B cell (primary cell): ENCODE measurements around the gene HOXA3.

ENCODE experiments used
- EZH2 ChIP-seq: IDR thresholded peaks from 2 replicates; pipeline ENCODE4 v1.6.1; 2012; ENCODE audit warnings: borderline replicate concordance, low read depth, mild to moderate bottlenecking, moderate library complexity, low read length; ENCODE audit not compliant: insufficient read depth, poor library complexity, severe bottlenecking
- TF ChIP-seq, protein P1 (sequence below): fragments of 200-600 bp; IDR thresholded peaks from one replicate; pipeline ENCODE4 v1.8.0; 2022; ENCODE audit warnings: antibody characterized with exemption, mild to moderate bottlenecking

DNA sequence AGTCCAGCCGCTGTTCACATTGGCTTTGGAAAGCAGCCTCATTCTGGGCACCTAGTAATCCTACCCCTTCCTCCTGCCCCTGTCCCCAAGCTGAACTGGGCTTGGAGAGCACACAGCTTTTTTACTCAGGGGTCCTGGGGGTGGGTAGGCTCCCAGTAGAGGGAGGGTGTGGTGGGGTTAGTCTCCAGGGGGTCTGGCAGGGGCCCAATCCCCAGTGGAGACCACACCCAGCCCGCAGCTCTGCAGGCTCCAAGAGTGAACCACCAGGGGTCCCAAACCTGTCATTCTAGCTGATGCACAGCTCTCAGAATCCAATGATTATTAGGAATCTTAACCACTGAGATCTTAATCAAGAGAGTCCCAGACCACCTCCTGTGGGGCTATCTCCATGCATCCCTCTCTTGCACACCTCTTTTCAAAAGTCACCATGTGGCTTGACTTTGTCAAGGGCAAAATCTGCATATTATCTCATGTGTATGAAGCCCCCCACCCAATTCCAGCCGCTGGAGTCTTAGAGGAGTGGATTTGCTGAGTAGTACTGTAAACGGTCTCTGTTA, 30.0 kb upstream of the HOXA3 start:
- TF ChIP-seq EZH2, result no peak
- TF ChIP-seq, protein P1, sequence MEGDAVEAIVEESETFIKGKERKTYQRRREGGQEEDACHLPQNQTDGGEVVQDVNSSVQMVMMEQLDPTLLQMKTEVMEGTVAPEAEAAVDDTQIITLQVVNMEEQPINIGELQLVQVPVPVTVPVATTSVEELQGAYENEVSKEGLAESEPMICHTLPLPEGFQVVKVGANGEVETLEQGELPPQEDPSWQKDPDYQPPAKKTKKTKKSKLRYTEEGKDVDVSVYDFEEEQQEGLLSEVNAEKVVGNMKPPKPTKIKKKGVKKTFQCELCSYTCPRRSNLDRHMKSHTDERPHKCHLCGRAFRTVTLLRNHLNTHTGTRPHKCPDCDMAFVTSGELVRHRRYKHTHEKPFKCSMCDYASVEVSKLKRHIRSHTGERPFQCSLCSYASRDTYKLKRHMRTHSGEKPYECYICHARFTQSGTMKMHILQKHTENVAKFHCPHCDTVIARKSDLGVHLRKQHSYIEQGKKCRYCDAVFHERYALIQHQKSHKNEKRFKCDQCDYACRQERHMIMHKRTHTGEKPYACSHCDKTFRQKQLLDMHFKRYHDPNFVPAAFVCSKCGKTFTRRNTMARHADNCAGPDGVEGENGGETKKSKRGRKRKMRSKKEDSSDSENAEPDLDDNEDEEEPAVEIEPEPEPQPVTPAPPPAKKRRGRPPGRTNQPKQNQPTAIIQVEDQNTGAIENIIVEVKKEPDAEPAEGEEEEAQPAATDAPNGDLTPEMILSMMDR, result no peak
